Osteoblast (primary cell): ENCODE data around the gene DLG2. TPM values are rescaled to one million over a fixed set of nuclear protein-coding genes. Genes with fewer than 3 reads are reported as not detected.

Experiments used
- DNase-seq: peaks from one replicate; pipeline ENCODE4 v3.0.0; 2011; ENCODE audit warnings: low spot score, mixed read lengths; ENCODE audit not compliant: insufficient read length; ENCODE audit errors: missing footprints
- H2AFZ ChIP-seq: 2 replicates; pipeline ENCODE4 v1.6.0; 2011; ENCODE audit warnings: mild to moderate bottlenecking, low read length
- H3K27ac ChIP-seq: 2 replicates; pipeline ENCODE4 v1.5.1; 2011; ENCODE audit warnings: mild to moderate bottlenecking, low read depth, low read length, moderate library complexity
- H3K27me3 ChIP-seq: 2 replicates; pipeline ENCODE4 v1.6.0; 2012; ENCODE audit warnings: mild to moderate bottlenecking, control low read depth, inconsistent platforms, low read length, moderate library complexity; ENCODE audit not compliant: insufficient read depth
- H3K36me3 ChIP-seq: 2 replicates; pipeline ENCODE4 v1.5.1; 2011; ENCODE audit warnings: mild to moderate bottlenecking, low read length, control low read depth, moderate library complexity; ENCODE audit not compliant: insufficient read depth
- H3K4me1 ChIP-seq: 2 replicates; pipeline ENCODE4 v1.5.1; 2011; ENCODE audit warnings: mild to moderate bottlenecking, low read length, control low read depth, moderate library complexity; ENCODE audit not compliant: insufficient read depth
- H3K4me2 ChIP-seq: 2 replicates; pipeline ENCODE4 v1.6.0; 2011; ENCODE audit warnings: mild to moderate bottlenecking, low read length; ENCODE audit not compliant: insufficient read depth
- H3K4me3 ChIP-seq: fragments of 200-600 bp; sonication (generic); 3 replicates; pipeline ENCODE4 v1.5.1; 2012; ENCODE audit warnings: mild to moderate bottlenecking, low read length, inconsistent platforms; ENCODE audit not compliant: insufficient read depth
- H3K79me2 ChIP-seq: 2 replicates; pipeline ENCODE4 v1.6.0; 2012; ENCODE audit warnings: mild to moderate bottlenecking, low read length, control low read depth, inconsistent platforms; ENCODE audit not compliant: insufficient read depth
- H3K9me3 ChIP-seq: 2 replicates; pipeline ENCODE4 v1.5.1; 2011; ENCODE audit warnings: low read depth, low read length, control low read depth
- H4K20me1 ChIP-seq: 2 replicates; pipeline ENCODE4 v1.6.0; 2012; ENCODE audit warnings: mild to moderate bottlenecking, low read length, control low read depth; ENCODE audit not compliant: insufficient read depth
- total RNA-seq: library from RNA; depleted of rRNA; stranded (reverse); fragments of >200 nt; gene quantifications from 2 replicates; pipeline ENCODE4 v1.2.3, GENCODE V29; 2012
- TF ChIP-seq, protein P1 (sequence below): IDR thresholded peaks from 2 replicates; pipeline ENCODE4 v1.5.1; 2011; ENCODE audit warnings: mild to moderate bottlenecking, low read depth, low read length, moderate library complexity; ENCODE audit errors: extremely low read depth

DLG2 gene
- total RNA-seq, 1 donor = 3.3 TPM

DNA sequence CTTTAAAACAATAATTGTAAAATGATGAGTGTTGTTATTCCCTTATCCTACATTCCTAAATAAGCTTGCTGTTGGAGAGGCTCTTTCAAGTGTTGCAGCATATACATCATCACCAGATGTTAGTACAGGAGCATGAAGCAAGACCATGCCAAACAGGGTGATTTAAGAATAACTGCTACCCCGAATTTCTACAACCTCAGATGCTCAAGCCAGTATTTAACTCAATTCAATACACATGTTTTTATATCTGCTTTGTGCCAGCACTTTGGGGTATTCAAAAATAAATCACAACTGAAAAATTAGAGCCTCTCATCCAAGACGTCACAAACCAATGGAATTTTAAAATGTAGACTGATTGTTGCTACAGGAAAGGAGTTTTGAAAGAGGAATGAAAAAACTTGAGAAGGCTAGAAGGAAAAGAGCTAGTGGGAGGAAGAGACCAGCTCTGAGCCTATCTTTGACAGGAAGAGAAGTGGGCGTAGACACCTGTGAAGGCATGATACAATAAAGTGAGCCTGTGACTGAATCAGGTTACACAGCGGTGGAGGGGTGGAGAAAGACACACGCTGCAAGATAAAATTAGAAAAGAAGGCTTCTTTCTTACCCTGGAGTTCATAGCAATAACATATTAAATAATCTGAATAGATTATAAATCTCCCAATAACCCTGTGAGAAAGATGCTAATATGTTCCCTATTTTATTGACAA lies 95.8 kb downstream of the DLG2 start:
- H2AFZ ChIP-seq = no peak overlapping the region
- no peaks in the 10 kb centered on the region for H3K9me3 ChIP-seq
- no peaks in the 10 kb centered on the region for H3K79me2 ChIP-seq
- no peaks in the 10 kb centered on the region for H3K27me3 ChIP-seq
- no peaks in the 10 kb centered on the region for H3K36me3 ChIP-seq
- H3K27ac ChIP-seq = no peak overlapping the region
- H3K4me3 ChIP-seq = no peak overlapping the region
- TF ChIP-seq, protein P1, sequence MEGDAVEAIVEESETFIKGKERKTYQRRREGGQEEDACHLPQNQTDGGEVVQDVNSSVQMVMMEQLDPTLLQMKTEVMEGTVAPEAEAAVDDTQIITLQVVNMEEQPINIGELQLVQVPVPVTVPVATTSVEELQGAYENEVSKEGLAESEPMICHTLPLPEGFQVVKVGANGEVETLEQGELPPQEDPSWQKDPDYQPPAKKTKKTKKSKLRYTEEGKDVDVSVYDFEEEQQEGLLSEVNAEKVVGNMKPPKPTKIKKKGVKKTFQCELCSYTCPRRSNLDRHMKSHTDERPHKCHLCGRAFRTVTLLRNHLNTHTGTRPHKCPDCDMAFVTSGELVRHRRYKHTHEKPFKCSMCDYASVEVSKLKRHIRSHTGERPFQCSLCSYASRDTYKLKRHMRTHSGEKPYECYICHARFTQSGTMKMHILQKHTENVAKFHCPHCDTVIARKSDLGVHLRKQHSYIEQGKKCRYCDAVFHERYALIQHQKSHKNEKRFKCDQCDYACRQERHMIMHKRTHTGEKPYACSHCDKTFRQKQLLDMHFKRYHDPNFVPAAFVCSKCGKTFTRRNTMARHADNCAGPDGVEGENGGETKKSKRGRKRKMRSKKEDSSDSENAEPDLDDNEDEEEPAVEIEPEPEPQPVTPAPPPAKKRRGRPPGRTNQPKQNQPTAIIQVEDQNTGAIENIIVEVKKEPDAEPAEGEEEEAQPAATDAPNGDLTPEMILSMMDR = no peak
- H3K4me2 ChIP-seq = no peak overlapping the region
- no peak for DNase-seq
- H3K4me1 ChIP-seq = no peaks in the 10 kb centered on the region
- H4K20me1 ChIP-seq = no peaks in the 10 kb centered on the region

- no peak for DNase-seq
- TF ChIP-seq, protein P1 = no peak
- no peaks in the 10 kb centered on the region for H3K4me1 ChIP-seq
- H2AFZ ChIP-seq = no peak overlapping the region
- no peak overlapping the region for H3K27ac ChIP-seq
- no peaks in the 10 kb centered on the region for H3K36me3 ChIP-seq
- H3K4me2 ChIP-seq = no peak overlapping the region
- no peaks in the 10 kb centered on the region for H4K20me1 ChIP-seq
- no peaks in the 10 kb centered on the region for H3K27me3 ChIP-seq
- no peak overlapping the region for H3K4me3 ChIP-seq
- no peaks in the 10 kb centered on the region for H3K9me3 ChIP-seq
- H3K79me2 ChIP-seq = no peaks in the 10 kb centered on the region
Observed at GRCh38 chr11:85530634-85531033, 96.5 kb downstream of the DLG2 start.

DNA sequence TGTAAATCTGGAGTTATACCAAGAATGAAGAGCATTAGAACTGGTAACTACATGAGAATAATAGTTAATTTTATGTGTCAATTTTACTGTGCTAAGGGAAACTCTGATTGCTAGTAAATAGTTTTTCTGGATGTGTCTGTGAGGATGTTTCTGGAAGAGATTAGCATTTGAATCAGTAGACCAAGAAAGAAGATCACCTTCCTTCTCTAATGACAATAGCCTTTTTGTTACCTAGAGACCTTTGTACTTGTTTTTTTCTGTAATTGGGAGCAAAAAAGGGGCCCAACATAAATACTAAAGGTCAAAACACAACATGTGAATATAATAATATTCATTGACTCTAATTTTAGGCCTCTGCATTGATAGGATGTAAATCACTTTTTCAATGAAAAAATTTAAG lies 100.6 kb downstream of the DLG2 start:
- H3K36me3 ChIP-seq = no peaks in the 10 kb centered on the region
- TF ChIP-seq, protein P1 = no peak
- H4K20me1 ChIP-seq = no peaks in the 10 kb centered on the region
- no peaks in the 10 kb centered on the region for H3K27me3 ChIP-seq
- no peaks in the 10 kb centered on the region for H3K79me2 ChIP-seq
- no peak overlapping the region for H3K27ac ChIP-seq
- no peak overlapping the region for H3K4me3 ChIP-seq
- no peak for DNase-seq
- no peak overlapping the region for H2AFZ ChIP-seq
- no peaks in the 10 kb centered on the region for H3K4me1 ChIP-seq
- H3K4me2 ChIP-seq = no peak overlapping the region
- no peaks in the 10 kb centered on the region for H3K9me3 ChIP-seq

DNA sequence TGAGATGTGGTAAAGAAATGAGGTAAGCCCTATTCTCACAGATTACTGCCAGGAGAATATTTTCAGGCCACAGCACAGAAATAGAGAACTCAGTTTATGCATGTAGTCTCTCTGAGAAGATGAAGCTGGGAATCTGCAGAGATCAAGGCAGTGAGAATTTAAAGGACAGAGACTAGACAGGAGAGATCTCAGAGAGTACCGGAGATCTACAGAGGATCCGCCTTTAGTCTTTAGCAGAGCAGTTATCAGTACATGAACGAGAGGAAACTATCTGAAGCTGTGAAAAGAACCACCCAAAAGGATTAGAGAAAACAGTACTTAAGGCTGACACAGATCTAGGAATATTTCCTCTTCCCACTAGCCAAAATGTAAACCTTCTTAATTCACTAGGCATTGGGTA lies 101.5 kb downstream of the DLG2 start:
- Histone ChIP-seq H4K20me1 (no peaks in the 10 kb centered on the region), H2AFZ (no peak overlapping the region), H3K9me3 (no peaks in the 10 kb centered on the region), H3K4me1 (no peaks in the 10 kb centered on the region), H3K27ac (no peak overlapping the region), H3K4me2 (no peak overlapping the region), H3K27me3 (no peaks in the 10 kb centered on the region), H3K4me3 (no peak overlapping the region), H3K36me3 (no peaks in the 10 kb centered on the region), H3K79me2 (no peaks in the 10 kb centered on the region)
- TF ChIP-seq, protein P1 = no peak
- no peak for DNase-seq
